Measurements from ENCODE around the gene PNPLA5.

DNA sequence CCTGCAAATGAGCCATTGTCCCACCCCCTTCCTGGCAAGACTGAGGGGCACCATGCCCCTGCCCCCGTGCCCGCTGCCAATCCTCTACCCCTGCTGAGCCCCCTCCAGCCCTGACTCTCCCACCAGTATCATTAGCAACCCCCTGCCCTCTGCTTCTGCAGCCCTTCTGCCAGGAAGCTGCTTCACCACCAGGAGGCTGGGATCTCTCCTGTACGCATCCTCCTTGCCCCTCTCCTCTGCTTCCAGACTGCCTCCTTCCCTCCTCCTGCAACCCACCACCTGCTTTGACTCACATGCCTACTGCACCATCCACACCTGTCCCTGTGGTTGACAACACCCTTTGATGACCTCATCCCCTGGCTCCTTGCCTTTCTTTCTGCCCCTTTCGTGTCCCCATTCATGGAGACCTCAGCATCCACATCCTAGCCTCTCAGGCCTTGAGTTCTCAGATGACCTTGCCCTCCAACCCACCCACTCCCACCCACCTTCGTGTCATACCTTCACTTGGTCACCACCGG is 18.4 kb upstream of the PNPLA5 start:
- TF ChIP-seq, protein P1, sequence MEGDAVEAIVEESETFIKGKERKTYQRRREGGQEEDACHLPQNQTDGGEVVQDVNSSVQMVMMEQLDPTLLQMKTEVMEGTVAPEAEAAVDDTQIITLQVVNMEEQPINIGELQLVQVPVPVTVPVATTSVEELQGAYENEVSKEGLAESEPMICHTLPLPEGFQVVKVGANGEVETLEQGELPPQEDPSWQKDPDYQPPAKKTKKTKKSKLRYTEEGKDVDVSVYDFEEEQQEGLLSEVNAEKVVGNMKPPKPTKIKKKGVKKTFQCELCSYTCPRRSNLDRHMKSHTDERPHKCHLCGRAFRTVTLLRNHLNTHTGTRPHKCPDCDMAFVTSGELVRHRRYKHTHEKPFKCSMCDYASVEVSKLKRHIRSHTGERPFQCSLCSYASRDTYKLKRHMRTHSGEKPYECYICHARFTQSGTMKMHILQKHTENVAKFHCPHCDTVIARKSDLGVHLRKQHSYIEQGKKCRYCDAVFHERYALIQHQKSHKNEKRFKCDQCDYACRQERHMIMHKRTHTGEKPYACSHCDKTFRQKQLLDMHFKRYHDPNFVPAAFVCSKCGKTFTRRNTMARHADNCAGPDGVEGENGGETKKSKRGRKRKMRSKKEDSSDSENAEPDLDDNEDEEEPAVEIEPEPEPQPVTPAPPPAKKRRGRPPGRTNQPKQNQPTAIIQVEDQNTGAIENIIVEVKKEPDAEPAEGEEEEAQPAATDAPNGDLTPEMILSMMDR (IDR thresholded peaks at IDR 0.05): no peak
- TF ChIP-seq POLR2A (IDR thresholded peaks at IDR 0.05): no peak
